HG03135 (cell line): ENCODE data around the gene LRP5.

ENCODE experiments used
- ATAC-seq: cut with Tn5 transposase; IDR thresholded peaks from one replicate; pipeline ENCODE4 v1.9.1; 2021; ENCODE audit warnings: mild to moderate bottlenecking, moderate library complexity; ENCODE audit not compliant: unreplicated experiment

LRP5 gene

GRCh38 chr11:68367252-68367651 is 54.9 kb downstream of the LRP5 start:
- ATAC-seq: no peak

GRCh38 chr11:68369756-68370155 is 57.4 kb downstream of the LRP5 start:
- no peak for ATAC-seq

GRCh38 chr11:68370211-68371111 is 58.1 kb downstream of the LRP5 start:
- ATAC-seq: peak; percentile 87

GRCh38 chr11:68371171-68372041 is 59.0 kb downstream of the LRP5 start:
- no peak for ATAC-seq

- no peak for ATAC-seq
Measured at GRCh38 chr11:68372114-68372513, 59.7 kb downstream of the LRP5 start.

GRCh38 chr11:68372625-68373024 is 60.2 kb downstream of the LRP5 start:
- ATAC-seq: no peak

GRCh38 chr11:68373189-68373814 is 60.9 kb downstream of the LRP5 start:
- no peak for ATAC-seq

- no peak for ATAC-seq
Measured at GRCh38 chr11:68373815-68374501, 61.6 kb downstream of the LRP5 start.

GRCh38 chr11:68374531-68374930 is 62.1 kb downstream of the LRP5 start:
- no peak for ATAC-seq

GRCh38 chr11:68375337-68375736 is 62.9 kb downstream of the LRP5 start:
- ATAC-seq: no peak

- ATAC-seq: no peak
Measured at GRCh38 chr11:68375766-68376165, 63.4 kb downstream of the LRP5 start.

GRCh38 chr11:68377389-68377795 is 65.0 kb downstream of the LRP5 start:
- ATAC-seq: no peak

- ATAC-seq: no peak
Measured at GRCh38 chr11:68379206-68379605, 66.8 kb downstream of the LRP5 start.

GRCh38 chr11:68380786-68381622 is 68.6 kb downstream of the LRP5 start:
- no peak for ATAC-seq

GRCh38 chr11:68381716-68382115 is 69.3 kb downstream of the LRP5 start:
- no peak for ATAC-seq

- ATAC-seq: no peak
Measured at GRCh38 chr11:68382358-68382998, 70.1 kb downstream of the LRP5 start.

- ATAC-seq: no peak
Measured at GRCh38 chr11:68383976-68384501, 71.6 kb downstream of the LRP5 start.

GRCh38 chr11:68384530-68385081 is 72.2 kb downstream of the LRP5 start:
- no peak for ATAC-seq

GRCh38 chr11:68385128-68385527 is 72.7 kb downstream of the LRP5 start:
- no peak for ATAC-seq
